HCT116 (cell line): ENCODE results near the gene PRKAG2. TPM values are rescaled to one million over a fixed set of nuclear protein-coding genes. Genes with fewer than 3 reads are reported as not detected.

Source experiments
- ATAC-seq: fragments of 200-7000 bp; cut with Tn5 transposase; 2 replicates; pipeline ENCODE4 v1.9.1; 2020; ENCODE audit warnings: mild to moderate bottlenecking, moderate library complexity
- BruUV-seq: library from RNA; stranded (reverse); fragments of 400-500 nt; replicated peaks from 2 replicates; lab custom pipeline; 2021; lab: Mats Ljungman, UMichigan
- CTCF ChIA-PET: fragments of 300-600 bp; sonication (Branson Sonifier 250); formaldehyde crosslinking; loops from one replicate; lab custom pipeline; 2021; ENCODE audit warnings: antibody characterized with exemption; lab: Charles Lee
- POLR2A ChIA-PET: fragments of 300-600, 350-600 bp; sonication (Branson Sonifier 250); formaldehyde crosslinking; loops from one replicate; lab custom pipeline; 2021; ENCODE audit warnings: antibody characterized with exemption; lab: Charles Lee
- RAD21 ChIA-PET, 2 experiments: fragments of 300-600 bp; sonication (Branson Sonifier 250); formaldehyde crosslinking; loops; one replicate each; lab custom pipeline; 2023; ENCODE audit warnings: low total read pairs in 2 of 2; ENCODE audit not compliant: uncharacterized antibody in 2 of 2, unreplicated experiment in 2 of 2, low non-redundant PET in 1 of 2; lab: Charles Lee
- DNase-seq: peaks from one replicate; pipeline ENCODE4 v3.0.0-alpha.2; 2010; ENCODE audit warnings: low read depth, low spot score
- H2AFZ ChIP-seq: fragments of 200-600 bp; shearing (Covaris generic), sonication (generic); 2 replicates; pipeline ENCODE4 v1.6.1; 2017; ENCODE audit warnings: low read depth, mixed run types, mixed read lengths, antibody characterized with exemption, low read length; ENCODE audit not compliant: poor library complexity, severe bottlenecking
- H3K27ac ChIP-seq: 2 replicates; pipeline ENCODE4 v1.5.1; 2012; ENCODE audit warnings: low read depth, low read length
- H3K27me3 ChIP-seq: fragments of 200-600 bp; sonication (generic); 2 replicates; pipeline ENCODE4 v1.6.1; 2016; ENCODE audit warnings: mixed run types, low read length, mixed read lengths; ENCODE audit not compliant: insufficient read depth
- H3K36me3 ChIP-seq, 2 experiments: fragments of 200-500 bp in 1 of 2; fragments of 200-600 bp in 1 of 2; sonication (Bioruptor generic) in 1 of 2; sonication (generic) in 1 of 2; 2 replicates each; pipeline versions ENCODE4 v1.5.1 to v1.6.1; 2014 to 2016; ENCODE audit warnings: low read length in 2 of 2, inconsistent platforms in 1 of 2, mixed read lengths in 1 of 2, mixed run types in 1 of 2; ENCODE audit not compliant: insufficient read depth in 2 of 2, control insufficient read depth in 1 of 2
- H3K4me1 ChIP-seq, 2 experiments: fragments of 200-600 bp in 1 of 2; sonication (generic) in 1 of 2; 2 replicates each; pipeline versions ENCODE4 v1.5.1 to v1.6.1; 2012 to 2017; ENCODE audit warnings: low read length in 2 of 2, inconsistent platforms in 1 of 2, mild to moderate bottlenecking in 1 of 2, mixed read lengths in 1 of 2, mixed run types in 1 of 2, moderate library complexity in 1 of 2; ENCODE audit not compliant: insufficient read depth in 2 of 2, control insufficient read depth in 1 of 2
- H3K4me2 ChIP-seq: fragments of 200-600 bp; sonication (generic); 2 replicates; pipeline ENCODE4 v1.6.1; 2017; ENCODE audit warnings: mixed run types, low read length, mixed read lengths
- H3K4me3 ChIP-seq, 2 experiments: fragments of 200-600 bp in 1 of 2; sonication (generic) in 1 of 2; replicated peaks in 1 of 2; 2 replicates each; pipeline ENCODE4 v1.5.1; 2011 to 2016; ENCODE audit warnings: low read length in 2 of 2, control low read depth in 1 of 2, low read depth in 1 of 2, mild to moderate bottlenecking in 1 of 2, mixed read lengths in 1 of 2, mixed run types in 1 of 2
- H3K79me2 ChIP-seq: fragments of 200-600 bp; sonication (generic); 2 replicates; pipeline ENCODE4 v1.6.1; 2017; ENCODE audit warnings: mild to moderate bottlenecking, mixed run types, low read length, moderate library complexity, mixed read lengths; ENCODE audit not compliant: insufficient read depth
- H3K9ac ChIP-seq: fragments of 200-600 bp; sonication (generic); 2 replicates; pipeline ENCODE4 v1.6.1; 2016; ENCODE audit warnings: low read length, mixed read lengths
- H3K9me2 ChIP-seq: fragments of 200-600 bp; sonication (generic), shearing (Covaris generic); 2 replicates; pipeline ENCODE4 v1.6.1; 2017; ENCODE audit warnings: mixed run types, mild to moderate bottlenecking, moderate library complexity; ENCODE audit not compliant: insufficient read depth
- H3K9me3 ChIP-seq, 2 experiments: fragments of 200-500 bp in 1 of 2; fragments of 200-600 bp in 1 of 2; sonication (Bioruptor generic) in 1 of 2; sonication (generic) in 1 of 2; 2 replicates each; pipeline ENCODE4 v1.6.1; 2014 to 2017; ENCODE audit warnings: low read length in 2 of 2, mixed read lengths in 2 of 2, inconsistent platforms in 1 of 2, low read depth in 1 of 2, mild to moderate bottlenecking in 1 of 2, mixed run types in 1 of 2, moderate library complexity in 1 of 2; ENCODE audit not compliant: control insufficient read depth in 1 of 2, insufficient read depth in 1 of 2
- H4K20me1 ChIP-seq: fragments of 200-600 bp; sonication (generic), shearing (Covaris generic); 2 replicates; pipeline ENCODE4 v1.6.1; 2017; ENCODE audit warnings: mixed run types, mild to moderate bottlenecking, moderate library complexity; ENCODE audit not compliant: insufficient read depth
- CBX3 ChIP-seq: IDR thresholded peaks from 2 replicates; pipeline ENCODE4 v1.6.1; 2012; ENCODE audit warnings: low read depth
- CEBPB ChIP-seq: IDR thresholded peaks from 2 replicates; pipeline ENCODE4 v1.6.1; 2012; ENCODE audit warnings: low read depth
- EGR1 ChIP-seq: IDR thresholded peaks from 2 replicates; pipeline ENCODE4 v1.6.1; 2012; ENCODE audit warnings: low read depth
- EZH2 ChIP-seq: fragments of 200-600 bp; sonication (generic); IDR thresholded peaks from 2 replicates; pipeline ENCODE4 v1.6.1; 2017; ENCODE audit warnings: antibody characterized with exemption, mixed run types
- EZH2phosphoT487 ChIP-seq: fragments of 200-600 bp; IDR thresholded peaks from 2 replicates; pipeline ENCODE4 v1.6.1; 2018; ENCODE audit warnings: antibody characterized with exemption, borderline replicate concordance
- FOSL1 ChIP-seq: IDR thresholded peaks from 2 replicates; pipeline ENCODE4 v1.6.1; 2012; ENCODE audit warnings: low read depth
- JUND ChIP-seq: IDR thresholded peaks from 2 replicates; pipeline ENCODE4 v1.6.1; 2012
- POLR2A ChIP-seq: IDR thresholded peaks from 2 replicates; pipeline ENCODE4 v1.7.0; 2011; ENCODE audit warnings: borderline replicate concordance; ENCODE audit not compliant: insufficient read depth, insufficient read length; ENCODE audit errors: extremely low read depth
- POLR2AphosphoS5 ChIP-seq: IDR thresholded peaks from 2 replicates; pipeline ENCODE4 v1.6.1; 2011; ENCODE audit warnings: mild to moderate bottlenecking, low read depth, low read length, moderate library complexity
- REST ChIP-seq: IDR thresholded peaks from 2 replicates; pipeline ENCODE4 v1.6.1; 2012; ENCODE audit warnings: low read depth
- SP1 ChIP-seq: IDR thresholded peaks from 2 replicates; pipeline ENCODE4 v1.6.1; 2012; ENCODE audit warnings: low read depth
- SRF ChIP-seq: IDR thresholded peaks from 2 replicates; pipeline ENCODE4 v1.6.1; 2012; ENCODE audit warnings: low read depth
- YY1 ChIP-seq: IDR thresholded peaks from 2 replicates; pipeline ENCODE4 v1.6.1; 2011; ENCODE audit warnings: low read length, low read depth, moderate library complexity, mild to moderate bottlenecking; ENCODE audit not compliant: insufficient replicate concordance; ENCODE audit errors: extremely low read depth
- ZBTB33 ChIP-seq: IDR thresholded peaks from 2 replicates; pipeline ENCODE4 v1.6.1; 2011; ENCODE audit warnings: mild to moderate bottlenecking, low read length, moderate library complexity; ENCODE audit not compliant: insufficient replicate concordance; ENCODE audit errors: extremely low read depth
- ZNF274 ChIP-seq: fragments of 200-500 bp; sonication (Bioruptor generic); IDR thresholded peaks from 2 replicates; pipeline ENCODE4 v1.6.1; 2014; ENCODE audit warnings: mild to moderate bottlenecking, low read depth, low read length, inconsistent platforms
- intact Hi-C: fragments of 100-400 bp; cut with micrococcal nuclease; formaldehyde crosslinking; loops from 2 replicates; pipeline ENCODE4 v1.10.0; 2022
- total RNA-seq: library from RNA; stranded (reverse); gene quantifications from one replicate; pipeline ENCODE4 v1.2.1, GENCODE V29; 2021; ENCODE audit not compliant: unreplicated experiment

Gene PRKAG2
- total RNA-seq, 1 experiment from 2014 or later = 23.6 TPM

- TF ChIP-seq POLR2A (no peak), ZNF274 (no peak), EGR1 (no peak), SP1 (no peak)
Observed at GRCh38 chr7:151648429-151648828, 228.5 kb downstream of the PRKAG2 start (continued).

- Histone ChIP-seq H3K4me3 (no peak overlapping the region), H2AFZ (no peak overlapping the region), H3K27me3 (no peaks in the 10 kb centered on the region)
- TF ChIP-seq EZH2phosphoT487 = no peak
- no peak for TF ChIP-seq CEBPB
- no peak for TF ChIP-seq YY1
- no peak for TF ChIP-seq EGR1
- TF ChIP-seq, all 23 proteins: peak for 0
- Histone ChIP-seq H3K4me1 (peaks cover 0 to 15% of the 10 kb centered on the region in 2 experiments; a peak in 3 of 4 replicates), H3K27ac (no peak overlapping the region), H3K36me3 (no peaks in the 10 kb centered on the region), H3K79me2 (no peaks in the 10 kb centered on the region), H3K9ac (no peak overlapping the region), H3K4me2 (no peak overlapping the region), H4K20me1 (no peaks in the 10 kb centered on the region), H3K9me2 (no peaks in the 10 kb centered on the region), H3K9me3 (no peaks in the 10 kb centered on the region)
- ATAC-seq = no peak
- intact Hi-C loops = no loop called here
- DNase-seq = no peak
- BruUV-seq = no TSS peak
- CTCF ChIA-PET = no interaction called here
- RAD21 ChIA-PET = no interaction called here
- POLR2A ChIA-PET = no interaction called here
Observed at GRCh38 chr7:151647874-151648273, 229.0 kb downstream of the PRKAG2 start.

- Histone ChIP-seq H3K4me2 (no peak overlapping the region), H2AFZ (no peak overlapping the region), H3K9me2 (no peaks in the 10 kb centered on the region), H3K27ac (no peak overlapping the region), H3K9ac (no peak overlapping the region), H3K9me3 (no peaks in the 10 kb centered on the region), H3K4me1 (peaks cover 0 to 15% of the 10 kb centered on the region in 2 experiments; a peak in 3 of 4 replicates), H3K79me2 (no peaks in the 10 kb centered on the region), H3K27me3 (no peaks in the 10 kb centered on the region), H3K4me3 (no peak overlapping the region), H4K20me1 (no peaks in the 10 kb centered on the region), H3K36me3 (no peaks in the 10 kb centered on the region)
- ChIA-PET RAD21 (no interaction called here), POLR2A (no interaction called here), CTCF (no interaction called here)
- ATAC-seq (no peak), DNase-seq (no peak)
- no TSS peak for BruUV-seq
- intact Hi-C loops = no loop called here
- no peak for TF ChIP-seq FOSL1
- no peak for TF ChIP-seq SP1
- no peak for TF ChIP-seq SRF
- no peak for TF ChIP-seq EZH2
- no peak for TF ChIP-seq REST
- no peak for TF ChIP-seq CBX3
- no peak for TF ChIP-seq ZBTB33
- TF ChIP-seq POLR2AphosphoS5 = no peak
- TF ChIP-seq JUND = no peak
Observed at GRCh38 chr7:151647006-151647405, 229.9 kb downstream of the PRKAG2 start.
